NB4 (cell line): ENCODE results near the gene AUTS2.
A peak's percentile ranks its signal among the peaks of the same experiment; 100 is the strongest.

ENCODE experiments used
- DNase-seq: peaks from one replicate; pipeline ENCODE4 v3.0.0; 2010; ENCODE audit warnings: low read depth
- H3K4me3 ChIP-seq: one replicate; pipeline ENCODE4 v1.5.1; 2011; ENCODE audit warnings: mild to moderate bottlenecking, low read depth, low read length, moderate library complexity
- CTCF ChIP-seq: IDR thresholded peaks from one replicate; pipeline ENCODE4 v1.5.1; 2012; ENCODE audit warnings: low read depth, low read length
- MAX ChIP-seq: IDR thresholded peaks from 2 replicates; pipeline ENCODE4 v1.6.1; 2011; ENCODE audit warnings: low read depth, low read length
- MYC ChIP-seq: IDR thresholded peaks from 2 replicates; pipeline ENCODE4 v1.6.1; 2011; ENCODE audit warnings: low read depth, low read length
- POLR2A ChIP-seq: IDR thresholded peaks from 2 replicates; pipeline ENCODE4 v1.6.1; 2011; ENCODE audit warnings: mild to moderate bottlenecking; ENCODE audit not compliant: insufficient read length; ENCODE audit errors: extremely low read depth

The AUTS2 gene

GRCh38 chr7:69691327-69691726 lies 93.1 kb downstream of the AUTS2 start:
- DNase-seq, result no peak
- H3K4me3 ChIP-seq, result no peak overlapping the region
- TF ChIP-seq POLR2A, result no peak
- no peak for TF ChIP-seq MAX
- no peak for TF ChIP-seq CTCF
- no peak for TF ChIP-seq MYC

- H3K4me3 ChIP-seq, result no peak overlapping the region
- no peak for DNase-seq
- TF ChIP-seq MAX (no peak), MYC (no peak), POLR2A (no peak), CTCF (no peak)
Observed at GRCh38 chr7:69691734-69692133, 93.5 kb downstream of the AUTS2 start.

GRCh38 chr7:69692611-69693010 lies 94.3 kb downstream of the AUTS2 start:
- H3K4me3 ChIP-seq, result no peak overlapping the region
- no peak for DNase-seq
- TF ChIP-seq MYC (no peak), POLR2A (no peak), MAX (no peak), CTCF (no peak)

GRCh38 chr7:69693042-69693441 lies 94.8 kb downstream of the AUTS2 start:
- no peak for DNase-seq
- H3K4me3 ChIP-seq, result no peak overlapping the region
- TF ChIP-seq MAX, result no peak
- TF ChIP-seq MYC, result no peak
- no peak for TF ChIP-seq POLR2A
- TF ChIP-seq CTCF, result no peak

- H3K4me3 ChIP-seq, result no peak overlapping the region
- peak; percentile 84 for DNase-seq
- TF ChIP-seq POLR2A, result no peak
- TF ChIP-seq CTCF, result no peak
- TF ChIP-seq MAX, result no peak
- TF ChIP-seq MYC, result no peak
Observed at GRCh38 chr7:69696054-69696591, 97.8 kb downstream of the AUTS2 start.
